ENCODE results near the gene KCNS1. TPM values are rescaled to one million over a fixed set of nuclear protein-coding genes. Genes with fewer than 3 reads are reported as not detected.

KCNS1 gene
- total RNA-seq, 4 donors from 2014 or later = 0.97 TPM; not detected in 3

GRCh38 chr20:45053430-45054351 lies 47.2 kb downstream of the KCNS1 start:
- Histone ChIP-seq H3K4me3 (no peak overlapping the region), H3K9me3 (no peaks in the 10 kb centered on the region), H3K4me1 (peaks cover 0 to 3% of the 10 kb centered on the region in 2 donors), H3K27ac (no peak overlapping the region), H3K36me3 (no peaks in the 10 kb centered on the region), H3K27me3 (no peaks in the 10 kb centered on the region)
- no peak for TF ChIP-seq POLR2A (IDR thresholded peaks at IDR 0.05)
- TF ChIP-seq CTCF (IDR thresholded peaks at IDR 0.05) = no peak
- no peak for DNase-seq
- intact Hi-C loops (cut with DNase I; ENCODE audit: low total_unique reads) = no loop called here

- no peak for TF ChIP-seq POLR2A (IDR thresholded peaks at IDR 0.05)
- TF ChIP-seq CTCF (IDR thresholded peaks at IDR 0.05) = no peak
- Histone ChIP-seq H3K27me3 (no peaks in the 10 kb centered on the region), H3K9me3 (no peaks in the 10 kb centered on the region), H3K36me3 (no peaks in the 10 kb centered on the region), H3K4me3 (no peak overlapping the region), H3K27ac (no peak overlapping the region), H3K4me1 (peaks cover 0 to 3% of the 10 kb centered on the region in 2 donors)
- DNase-seq = no peak
- intact Hi-C loops (cut with DNase I; ENCODE audit: low total_unique reads) = no loop called here
Measured at GRCh38 chr20:45052698-45053429, 48.1 kb downstream of the KCNS1 start.

- Histone ChIP-seq H3K4me3 (no peak overlapping the region), H3K9me3 (no peaks in the 10 kb centered on the region), H3K27me3 (no peaks in the 10 kb centered on the region), H3K27ac (no peak overlapping the region), H3K36me3 (no peaks in the 10 kb centered on the region), H3K4me1 (peaks cover 0 to 3% of the 10 kb centered on the region in 2 donors)
- TF ChIP-seq POLR2A (IDR thresholded peaks at IDR 0.05) (no peak), CTCF (IDR thresholded peaks at IDR 0.05) (no peak)
- DNase-seq = no peak
- intact Hi-C loops (cut with DNase I; ENCODE audit: low total_unique reads) = no loop called here
Measured at GRCh38 chr20:45051204-45052060, 49.5 kb downstream of the KCNS1 start.

- H3K27ac ChIP-seq = no peak overlapping the region
- H3K9me3 ChIP-seq = no peaks in the 10 kb centered on the region
- DNase-seq = no peak
- H3K36me3 ChIP-seq = no peaks in the 10 kb centered on the region
- H3K27me3 ChIP-seq = no peaks in the 10 kb centered on the region
- TF ChIP-seq CTCF (IDR thresholded peaks at IDR 0.05) = no peak
- TF ChIP-seq POLR2A (IDR thresholded peaks at IDR 0.05) = no peak
- H3K4me1 ChIP-seq = peaks cover 0 to 3% of the 10 kb centered on the region in 2 donors
- H3K4me3 ChIP-seq = no peak overlapping the region
- intact Hi-C loops (cut with DNase I; ENCODE audit: low total_unique reads) = no loop called here
Measured at GRCh38 chr20:45049904-45050471, 50.9 kb downstream of the KCNS1 start.

Data from uterus (tissue), 4 donors.